Right renal cortex interstitium (tissue), 3 donors: Measurements from ENCODE around the gene KCNK16. TPM values are rescaled to one million over a fixed set of nuclear protein-coding genes. Genes with fewer than 3 reads are reported as not detected.

Source experiments
- DNase-seq, 3 donors: peaks; one replicate each; pipeline ENCODE4 v3.0.0-alpha.2; 2013; ENCODE audit warnings: low read depth in 3 of 3, low spot score in 2 of 3
- polyA plus RNA-seq, 3 donors: library from polyadenylated mRNA; unstranded; fragments of 120-200 nt; gene quantifications; one replicate each; pipeline ENCODE4 v1.2.1, GENCODE V29; 2013; ENCODE audit not compliant: insufficient read length in 3 of 3

KCNK16 gene
- polyA plus RNA-seq, 3 donors = not detected

DNA sequence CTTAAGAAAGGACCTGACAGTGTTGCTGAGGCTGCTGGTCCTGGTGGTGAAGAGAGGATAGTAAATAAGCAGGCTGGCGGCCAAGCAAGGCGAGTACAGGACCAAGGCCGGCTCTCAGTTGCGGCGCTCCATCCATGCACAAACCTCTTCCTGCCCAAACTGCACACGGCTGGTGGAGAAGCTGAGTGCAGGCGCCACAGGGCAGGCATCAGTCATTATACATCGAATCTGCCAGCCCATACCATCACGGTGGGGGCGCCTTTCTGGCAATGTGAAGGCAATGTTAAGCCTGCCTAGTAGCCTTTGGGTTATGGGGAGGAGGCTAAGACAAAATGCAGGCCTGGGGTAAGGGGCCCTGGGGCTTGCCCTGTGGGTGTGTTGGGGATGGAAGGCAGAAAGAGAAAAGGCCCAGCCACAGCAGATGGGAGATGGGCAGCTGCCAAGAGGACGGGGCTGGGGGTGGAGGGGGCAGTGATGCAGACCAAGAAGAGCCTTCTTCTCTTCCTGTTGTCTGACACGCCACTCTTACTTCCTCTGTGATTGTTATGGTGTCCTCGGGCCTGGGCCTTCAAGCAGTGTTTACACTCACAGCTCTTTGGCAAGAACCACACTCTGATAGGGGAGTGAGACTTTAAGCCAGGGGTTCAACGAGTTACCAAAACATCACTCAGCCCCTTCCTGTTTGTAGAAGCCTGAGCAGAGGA is 20.3 kb upstream of the KCNK16 start:
- DNase-seq = no peak

- no peak for DNase-seq
Measured at GRCh38 chr6:39341937-39342336, 19.4 kb upstream of the KCNK16 start.

- no peak for DNase-seq
Measured at GRCh38 chr6:39341352-39341751, 18.9 kb upstream of the KCNK16 start.

DNA sequence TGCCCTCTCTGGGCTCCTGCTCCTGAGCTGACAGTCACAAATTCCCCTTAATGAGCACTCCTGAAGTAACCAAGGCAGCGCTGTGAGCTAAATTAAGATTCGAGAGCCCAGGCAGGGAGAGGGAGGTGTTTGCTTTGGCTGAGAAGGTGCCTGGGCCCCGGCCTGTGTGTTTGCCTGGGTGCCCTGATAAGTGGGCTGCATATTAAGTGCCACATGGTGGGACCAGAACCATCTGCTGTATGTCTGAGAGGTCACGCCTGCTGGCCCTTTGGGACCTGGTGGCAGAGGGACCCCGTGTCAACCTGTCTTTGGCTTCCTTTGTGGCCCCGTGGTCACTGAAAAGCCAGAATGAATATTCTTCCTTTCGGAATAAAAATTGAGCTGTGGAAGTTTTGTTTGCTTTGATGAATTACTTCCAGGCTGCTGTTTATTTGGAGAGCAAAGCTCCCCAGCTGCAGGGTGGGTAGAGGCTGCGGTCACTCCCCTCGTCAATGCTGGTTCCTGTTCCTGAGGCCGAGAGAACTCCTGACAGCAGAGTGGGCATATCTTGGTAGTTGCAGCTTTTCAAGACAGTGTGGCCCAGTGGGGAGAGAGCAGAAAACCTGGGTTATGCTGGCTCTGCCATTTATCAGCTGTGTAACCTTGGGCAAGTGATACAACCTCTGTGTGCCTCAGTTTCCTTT is 17.5 kb upstream of the KCNK16 start:
- DNase-seq = no peak

GRCh38 chr6:39339096-39339867 is 16.8 kb upstream of the KCNK16 start:
- no peak for DNase-seq

GRCh38 chr6:39338397-39338796 is 15.9 kb upstream of the KCNK16 start:
- DNase-seq = no peak

DNA sequence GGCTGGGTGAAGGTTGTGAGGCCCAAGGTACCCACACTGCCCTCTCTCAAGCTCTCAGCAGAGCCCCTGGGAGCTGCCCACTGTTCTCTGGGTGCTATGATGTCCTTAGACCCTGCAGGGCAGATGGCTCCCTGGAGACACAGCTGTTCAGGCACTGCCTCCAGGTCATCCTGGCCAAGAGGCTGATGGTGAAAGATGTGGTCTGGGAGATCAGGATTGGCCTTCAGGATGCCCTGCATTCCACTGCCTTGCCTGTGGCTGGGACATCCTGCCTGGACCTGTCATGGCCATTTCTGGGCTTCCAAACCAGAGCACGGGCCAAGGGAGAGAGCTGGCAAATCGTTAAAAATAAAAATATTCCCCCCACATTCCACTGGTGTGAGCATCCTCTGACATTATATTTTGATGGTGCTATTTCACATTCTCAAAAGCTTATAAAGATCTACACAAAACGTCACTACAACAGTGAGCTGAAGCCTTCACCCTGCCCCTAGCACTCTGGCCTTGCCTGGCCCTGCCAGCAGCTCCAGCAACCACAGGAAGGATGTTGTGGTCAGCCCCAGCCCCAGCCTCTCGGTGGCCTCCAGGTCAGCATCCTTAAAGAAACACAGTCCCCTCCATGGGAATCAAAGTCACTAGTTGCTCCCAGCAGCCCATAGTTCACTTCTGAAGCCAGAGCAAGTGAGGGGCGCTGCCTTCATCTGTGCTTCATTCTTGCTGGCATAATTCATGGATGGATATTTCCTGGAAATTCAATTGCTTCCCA is 13.5 kb upstream of the KCNK16 start:
- DNase-seq = no peak

GRCh38 chr6:39333644-39334438 is 11.3 kb upstream of the KCNK16 start:
- DNase-seq = no peak

- DNase-seq = no peak
Measured at GRCh38 chr6:39330476-39330875, 8.0 kb upstream of the KCNK16 start.

DNA sequence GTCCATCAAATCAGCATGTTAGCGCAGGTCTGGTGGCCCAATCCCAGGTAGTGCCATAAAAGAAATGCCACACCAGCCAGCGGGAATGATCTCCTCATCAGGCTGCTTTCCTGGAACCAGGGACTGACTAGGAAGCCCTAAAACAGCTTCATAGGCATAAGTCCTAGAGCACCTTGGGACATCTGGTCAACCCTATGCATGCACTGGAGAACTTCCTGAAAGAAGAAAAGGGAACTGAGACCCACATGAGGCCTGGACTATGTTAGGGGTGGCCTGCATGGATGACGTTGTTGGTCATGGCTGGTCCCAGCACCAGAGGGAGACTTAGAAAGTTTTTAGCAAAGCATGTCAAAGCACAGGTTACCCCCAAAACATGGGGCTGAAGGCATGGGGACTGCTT is 7.6 kb upstream of the KCNK16 start:
- no peak for DNase-seq

GRCh38 chr6:39328066-39328465 is 5.6 kb upstream of the KCNK16 start:
- DNase-seq = no peak

DNA sequence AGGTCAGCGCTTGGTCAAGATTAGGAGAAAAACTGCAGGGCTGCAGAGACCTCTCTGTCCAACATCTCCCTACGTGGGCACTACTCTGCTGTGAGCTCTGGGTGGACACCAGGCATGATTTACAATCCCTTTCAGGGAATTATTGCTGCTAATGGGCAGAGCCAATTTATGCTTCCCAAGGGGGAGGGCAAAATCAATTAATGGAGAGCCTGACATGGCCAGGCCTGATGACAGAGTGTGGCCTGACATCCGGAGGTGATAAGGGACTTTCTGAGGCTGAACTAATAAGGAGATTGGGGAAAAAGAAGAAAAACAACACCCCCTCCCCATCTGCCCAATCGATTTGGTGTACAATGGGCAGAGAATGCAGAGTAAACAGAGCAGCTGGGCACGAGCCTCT is 5.0 kb upstream of the KCNK16 start:
- DNase-seq = no peak

DNA sequence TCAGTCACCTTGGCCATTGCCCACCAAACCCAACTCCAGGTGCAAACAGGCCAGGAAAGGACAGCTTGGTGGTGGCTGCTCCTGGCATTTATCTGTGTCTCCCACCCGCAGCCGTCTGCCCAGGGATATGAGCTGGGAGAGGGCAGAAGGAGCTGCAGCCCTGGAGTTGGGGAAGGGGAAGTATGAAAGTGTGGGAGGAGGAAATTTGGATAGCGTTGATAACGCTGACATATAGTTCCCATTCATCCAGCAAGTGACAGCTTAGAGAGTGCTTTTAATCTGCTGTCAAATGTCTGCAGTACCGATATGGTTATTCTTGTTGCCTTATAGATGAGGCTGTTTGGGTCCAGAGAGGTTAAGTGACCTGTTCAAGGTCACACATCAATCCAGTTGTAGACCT is 741 bp downstream of the KCNK16 start:
- no peak for DNase-seq

DNA sequence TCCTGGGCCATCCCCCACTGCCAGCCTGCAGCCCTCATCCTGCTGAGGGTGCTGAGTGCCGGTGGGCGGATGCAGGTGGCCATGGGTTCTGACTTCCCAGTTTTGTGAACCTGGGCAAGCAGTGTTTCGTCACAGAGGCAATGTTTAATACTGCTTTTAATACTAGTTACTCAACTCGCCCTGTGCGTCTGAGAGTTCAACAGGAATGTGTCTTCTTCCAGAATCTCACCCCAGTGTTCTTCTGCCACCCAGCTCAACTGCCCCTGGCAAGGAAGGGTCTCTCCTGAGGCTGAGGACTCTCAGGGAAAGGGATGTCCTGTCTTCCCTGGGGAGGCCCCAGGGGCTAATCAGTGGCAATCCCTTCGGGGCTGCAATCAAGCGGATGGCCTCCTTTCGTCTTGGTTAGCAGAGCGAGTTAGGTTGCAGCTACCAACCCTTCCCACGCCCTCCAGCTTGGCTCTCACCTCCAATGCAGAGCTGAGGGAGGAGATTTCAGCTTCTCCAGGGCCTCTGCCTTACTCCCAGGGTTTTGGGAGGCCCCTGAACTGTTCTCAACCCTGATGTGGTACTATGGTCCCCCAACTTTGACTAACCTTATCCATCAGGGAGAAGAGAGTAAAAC is 2.0 kb downstream of the KCNK16 start:
- no peak for DNase-seq

DNA sequence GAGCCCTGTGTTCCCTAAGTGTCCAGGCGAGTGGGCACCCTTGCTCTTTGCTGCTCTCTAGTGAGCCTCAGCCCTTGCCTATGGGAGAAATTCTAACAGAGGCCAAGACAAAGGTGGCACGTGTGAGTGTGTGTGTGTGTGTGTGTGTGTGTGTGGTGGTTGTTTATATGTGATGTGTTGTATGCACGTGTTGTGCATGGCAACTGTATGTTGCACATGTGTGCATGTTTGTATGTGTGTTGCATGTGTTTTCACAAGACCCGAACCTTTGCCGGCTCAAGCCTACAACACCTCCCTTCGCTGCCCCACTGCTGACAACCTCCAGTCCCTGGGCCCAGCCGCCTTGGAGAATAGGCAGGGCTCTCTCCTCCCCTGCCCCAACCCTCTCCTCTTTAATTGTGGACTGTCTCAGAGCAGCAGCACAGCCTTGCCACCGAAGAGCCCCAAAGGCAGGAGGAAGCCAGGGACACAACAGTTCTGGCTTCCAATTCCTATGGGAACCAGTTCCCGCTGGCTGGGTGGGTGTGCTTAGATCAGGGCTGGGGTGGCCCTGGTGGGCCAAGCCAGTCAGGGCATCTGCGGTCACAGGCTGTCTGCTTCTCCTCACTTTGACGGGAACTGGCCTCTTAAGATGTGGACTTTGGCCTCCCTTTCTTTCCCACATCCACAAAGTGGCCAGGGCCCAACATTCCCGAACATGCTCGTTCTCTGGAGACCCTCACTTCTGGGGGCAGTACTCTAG is 2.7 kb downstream of the KCNK16 start:
- DNase-seq = no peak

GRCh38 chr6:39317256-39317655 is 5.2 kb downstream of the KCNK16 start:
- no peak for DNase-seq

GRCh38 chr6:39314273-39314795 is 8.2 kb downstream of the KCNK16 start, which contains the start of gene KCNK17:
Gene KCNK17, minus strand, starts transcription at chr6:39314419. Its CDS starts 99 bp downstream, at chr6:39314320.
- DNase-seq = no peak

- no peak for DNase-seq
Measured at GRCh38 chr6:39313526-39314272, 8.8 kb downstream of the KCNK16 start.
